Measurements from ENCODE around the gene ATXN7. TPM values are rescaled to one million over a fixed set of nuclear protein-coding genes. Genes with fewer than 3 reads are reported as not detected.

The ATXN7 gene
- total and polyA plus RNA-seq, 8 donors: 2.1 to 333 (median 30.8) TPM

- TF ChIP-seq POLR2AphosphoS5 (IDR thresholded peaks at IDR 0.05) (no peak), CTCF (IDR thresholded peaks at IDR 0.05) (no peak), EP300 (IDR thresholded peaks at IDR 0.05) (no peak), POLR2A (IDR thresholded peaks at IDR 0.05) (no peak)
- WGBS, 5 donors: 69 to 76% (median 70%) methylated on average over 3 of the region's 3 CpGs
- DNase-seq: no peak
- intact Hi-C loops (cut with DNase I; ENCODE audit: low total_unique reads): no loop called here
- Histone ChIP-seq H3K27me3 (no peaks in the 10 kb centered on the region), H3K36me3 (no peaks in the 10 kb centered on the region), H3K4me3 (no peak overlapping the region), H3K4me1 (peaks cover 0 to 36% (median 20%) of the 10 kb centered on the region in 4 donors), H3K9me3 (no peaks in the 10 kb centered on the region), H3K27ac (no peak overlapping the region)
Measured at GRCh38 chr3:63877737-63878393, 14.2 kb downstream of the ATXN7 start.

- TF ChIP-seq POLR2AphosphoS5 (IDR thresholded peaks at IDR 0.05) (no peak), EP300 (IDR thresholded peaks at IDR 0.05) (no peak), POLR2A (IDR thresholded peaks at IDR 0.05) (no peak), CTCF (IDR thresholded peaks at IDR 0.05) (no peak)
- intact Hi-C loops (cut with DNase I; ENCODE audit: low total_unique reads): no loop called here
- WGBS, 5 donors: 54 to 68% (median 62%) methylated on average over 2 of the region's 2 CpGs
- no peak overlapping the region for H3K4me3 ChIP-seq
- H3K4me1 ChIP-seq: peaks cover 0 to 37% (median 23%) of the 10 kb centered on the region in 4 donors
- H3K9me3 ChIP-seq: no peaks in the 10 kb centered on the region
- no peak for DNase-seq
- H3K27me3 ChIP-seq: no peaks in the 10 kb centered on the region
- H3K36me3 ChIP-seq: no peaks in the 10 kb centered on the region
- H3K27ac ChIP-seq: no peak overlapping the region
Measured at GRCh38 chr3:63878394-63879060, 14.9 kb downstream of the ATXN7 start.

- Histone ChIP-seq H3K4me3 (no peak overlapping the region), H3K27ac (no peak overlapping the region), H3K27me3 (no peaks in the 10 kb centered on the region), H3K4me1 (peaks cover 0 to 38% (median 21%) of the 10 kb centered on the region in 4 donors), H3K9me3 (no peaks in the 10 kb centered on the region), H3K36me3 (no peaks in the 10 kb centered on the region)
- no peak for DNase-seq
- no peak for TF ChIP-seq POLR2AphosphoS5 (IDR thresholded peaks at IDR 0.05)
- TF ChIP-seq POLR2A (IDR thresholded peaks at IDR 0.05): no peak
- TF ChIP-seq CTCF (IDR thresholded peaks at IDR 0.05): no peak
- no peak for TF ChIP-seq EP300 (IDR thresholded peaks at IDR 0.05)
- intact Hi-C loops (cut with DNase I; ENCODE audit: low total_unique reads): no loop called here
- WGBS, 5 donors: 81 to 83% (median 82%) methylated on average over 5 of the region's 5 CpGs
Measured at GRCh38 chr3:63880653-63881052, 17.0 kb downstream of the ATXN7 start.

GRCh38 chr3:63886858-63887257, 23.2 kb downstream of the ATXN7 start:
- Histone ChIP-seq H3K27me3 (no peaks in the 10 kb centered on the region), H3K27ac (no peak overlapping the region), H3K9me3 (no peaks in the 10 kb centered on the region), H3K4me3 (no peak overlapping the region), H3K4me1 (peaks cover 0 to 30% (median 8%) of the 10 kb centered on the region in 4 donors), H3K36me3 (peaks cover 0 to 9% (median 5%) of the 10 kb centered on the region in 4 donors)
- intact Hi-C loops (cut with DNase I; ENCODE audit: low total_unique reads): no loop called here
- no peak for DNase-seq
- TF ChIP-seq POLR2AphosphoS5 (IDR thresholded peaks at IDR 0.05): no peak
- no peak for TF ChIP-seq CTCF (IDR thresholded peaks at IDR 0.05)
- no peak for TF ChIP-seq POLR2A (IDR thresholded peaks at IDR 0.05)
- no peak for TF ChIP-seq EP300 (IDR thresholded peaks at IDR 0.05)
- WGBS, 5 donors: 57 to 72% (median 62%) methylated on average over 3 of the region's 3 CpGs

Measured in stomach (tissue), 9 donors.